Erythroblast (primary cell): Measurements from ENCODE around the gene LYZL6.

Experiments used
- GATA1 ChIP-seq: IDR thresholded peaks from 2 replicates; pipeline ENCODE4 v1.6.1; 2011; ENCODE audit warnings: low read depth, mild to moderate bottlenecking, control low read depth, low read length, moderate library complexity
- POLR2A ChIP-seq: IDR thresholded peaks from 2 replicates; pipeline ENCODE4 v1.6.1; 2011; ENCODE audit warnings: mild to moderate bottlenecking, low read length

DNA sequence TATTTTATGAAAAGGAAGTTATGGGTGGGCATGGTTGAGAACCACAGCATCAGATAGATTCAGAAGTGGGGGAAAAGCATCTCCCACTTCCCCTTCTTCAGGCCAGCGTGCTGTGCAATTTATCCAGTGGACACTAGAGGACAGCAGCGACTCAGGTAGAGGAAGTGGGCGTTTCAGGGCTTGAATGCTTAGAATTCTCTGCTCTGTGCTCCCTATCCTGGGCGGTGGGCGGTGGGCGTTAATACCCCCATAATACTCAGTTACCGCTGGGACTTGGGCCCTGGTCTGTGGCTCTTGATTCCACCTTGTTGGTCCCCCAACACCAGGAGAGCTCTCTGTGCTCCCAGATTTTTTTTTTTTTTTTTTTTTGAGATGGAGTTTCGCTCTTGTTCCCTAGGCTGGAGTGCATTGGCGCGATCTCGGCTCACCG, 3.7 kb upstream of the LYZL6 start:
- TF ChIP-seq POLR2A = no peak
- no peak for TF ChIP-seq GATA1
